Tibial artery (tissue), 4 donors: ENCODE measurements around the gene TP53TG5.

ENCODE experiments used
- DNase-seq, 2 donors: peaks; one replicate each; pipeline ENCODE4 v3.0.0-alpha.2; 2019
- H3K27ac ChIP-seq, 2 donors: fragments of 200-600 bp; sonication (generic) in 1 of 2; 1 replicate in 1 of 2; 2 replicates in 1 of 2; pipeline ENCODE4 v1.5.1; 2018 to 2019; ENCODE audit warnings: mild to moderate bottlenecking in 1 of 2
- H3K27me3 ChIP-seq, 2 donors: fragments of 200-600 bp; sonication (generic) in 1 of 2; one replicate each; pipeline versions ENCODE4 v1.5.1 to v1.6.0; 2016 to 2019
- H3K36me3 ChIP-seq, 3 donors: fragments of 200-600 bp; sonication (generic) in 2 of 3; one replicate each; pipeline ENCODE4 v1.5.1; 2016 to 2019; ENCODE audit warnings: mild to moderate bottlenecking in 2 of 3
- H3K4me1 ChIP-seq, 4 donors: fragments of 200-600 bp; sonication (generic) in 2 of 4; 1 replicate in 3 of 4; 2 replicates in 1 of 4; pipeline ENCODE4 v1.5.1; 2016 to 2019
- H3K4me3 ChIP-seq, 2 donors: fragments of 200-600 bp; sonication (generic) in 1 of 2; 1 replicate in 1 of 2; 2 replicates in 1 of 2; pipeline ENCODE4 v1.5.1; 2018 to 2019; ENCODE audit warnings: mild to moderate bottlenecking in 2 of 2
- H3K9me3 ChIP-seq, 3 donors: fragments of 200-600 bp; sonication (generic) in 1 of 3; one replicate each; pipeline ENCODE4 v1.5.1; 2016 to 2019
- intact Hi-C: fragments of 100-400 bp; cut with DNase I; formaldehyde crosslinking; loops from one replicate; pipeline ENCODE4 v1.15.0; 2023; ENCODE audit warnings: low total_unique reads
- TF ChIP-seq, protein P1 (sequence below), 2 experiments: fragments of 200-600 bp in 1 of 2; fragments of 450-650 bp in 1 of 2; IDR thresholded peaks; one replicate each; pipeline ENCODE4 v1.5.1; 2017 to 2019; ENCODE audit warnings: antibody characterized with exemption in 2 of 2, mild to moderate bottlenecking in 1 of 2, moderate library complexity in 1 of 2

The TP53TG5 gene

GRCh38 chr20:45347936-45348778 is 30.0 kb downstream of the TP53TG5 start, which contains the start of gene SDC4:
SDC4 (minus strand) TSS chr20:45348424; CDS start chr20:45348384, 40 bp downstream.
- TF ChIP-seq, protein P1, sequence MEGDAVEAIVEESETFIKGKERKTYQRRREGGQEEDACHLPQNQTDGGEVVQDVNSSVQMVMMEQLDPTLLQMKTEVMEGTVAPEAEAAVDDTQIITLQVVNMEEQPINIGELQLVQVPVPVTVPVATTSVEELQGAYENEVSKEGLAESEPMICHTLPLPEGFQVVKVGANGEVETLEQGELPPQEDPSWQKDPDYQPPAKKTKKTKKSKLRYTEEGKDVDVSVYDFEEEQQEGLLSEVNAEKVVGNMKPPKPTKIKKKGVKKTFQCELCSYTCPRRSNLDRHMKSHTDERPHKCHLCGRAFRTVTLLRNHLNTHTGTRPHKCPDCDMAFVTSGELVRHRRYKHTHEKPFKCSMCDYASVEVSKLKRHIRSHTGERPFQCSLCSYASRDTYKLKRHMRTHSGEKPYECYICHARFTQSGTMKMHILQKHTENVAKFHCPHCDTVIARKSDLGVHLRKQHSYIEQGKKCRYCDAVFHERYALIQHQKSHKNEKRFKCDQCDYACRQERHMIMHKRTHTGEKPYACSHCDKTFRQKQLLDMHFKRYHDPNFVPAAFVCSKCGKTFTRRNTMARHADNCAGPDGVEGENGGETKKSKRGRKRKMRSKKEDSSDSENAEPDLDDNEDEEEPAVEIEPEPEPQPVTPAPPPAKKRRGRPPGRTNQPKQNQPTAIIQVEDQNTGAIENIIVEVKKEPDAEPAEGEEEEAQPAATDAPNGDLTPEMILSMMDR (IDR thresholded peaks at IDR 0.05), result no peak
- Histone ChIP-seq H3K27me3 (no peaks in the 10 kb centered on the region), H3K27ac (peak within 1 kb of the TSS; percentile 86 to 98), H3K4me1 (peaks cover 0 to 55% (median 40%) of the 10 kb centered on the region in 4 donors), H3K9me3 (no peaks in the 10 kb centered on the region), H3K36me3 (no peaks in the 10 kb centered on the region), H3K4me3 (peak within 1 kb of the TSS; percentile 82 to 84)
- intact Hi-C loops, result loop anchor here (10.0 kb wide), 1 partner anchor 1163 kb away; the partner anchor contains the start of gene JPH2
- DNase-seq, result peak; percentile 53 to 91

- Histone ChIP-seq H3K4me1 (peaks cover 0 to 62% (median 48%) of the 10 kb centered on the region in 4 donors), H3K4me3 (peak overlapping the region; percentile 82 to 84), H3K36me3 (no peaks in the 10 kb centered on the region), H3K9me3 (no peaks in the 10 kb centered on the region), H3K27ac (peak overlapping the region; percentile 86 to 98), H3K27me3 (no peaks in the 10 kb centered on the region)
- intact Hi-C loops, result loop anchor here (10.0 kb wide), 1 partner anchor 1163 kb away; the partner anchor contains the start of gene JPH2
- DNase-seq, result peak in 1 of 2 donors; percentile 72
- TF ChIP-seq, protein P1 (IDR thresholded peaks at IDR 0.05), result no peak
Measured at GRCh38 chr20:45347297-45347935, 30.7 kb downstream of the TP53TG5 start.

GRCh38 chr20:45346851-45347250 is 31.3 kb downstream of the TP53TG5 start:
- peak overlapping the region; percentile 82 to 84 for H3K4me3 ChIP-seq
- H3K36me3 ChIP-seq, result no peaks in the 10 kb centered on the region
- H3K4me1 ChIP-seq, result peaks cover 0 to 68% (median 53%) of the 10 kb centered on the region in 4 donors
- peak overlapping the region; percentile 86 to 98 for H3K27ac ChIP-seq
- no peaks in the 10 kb centered on the region for H3K9me3 ChIP-seq
- no peaks in the 10 kb centered on the region for H3K27me3 ChIP-seq
- peak in 1 of 2 donors; percentile 35 for DNase-seq
- intact Hi-C loops, result loop anchor here (10.0 kb wide), 1 partner anchor 1162 kb away; the partner anchor contains the start of gene JPH2
- TF ChIP-seq, protein P1 (IDR thresholded peaks at IDR 0.05), result no peak

- H3K4me1 ChIP-seq, result peaks cover 0 to 73% (median 58%) of the 10 kb centered on the region in 4 donors
- intact Hi-C loops, result loop anchor here (10.0 kb wide), 1 partner anchor 1162 kb away; the partner anchor contains the start of gene JPH2
- H3K36me3 ChIP-seq, result no peaks in the 10 kb centered on the region
- TF ChIP-seq, protein P1 (IDR thresholded peaks at IDR 0.05), result no peak
- no peaks in the 10 kb centered on the region for H3K9me3 ChIP-seq
- peak overlapping the region; percentile 82 to 84 for H3K4me3 ChIP-seq
- DNase-seq, result peak in 1 of 2 donors; percentile 47
- H3K27me3 ChIP-seq, result no peaks in the 10 kb centered on the region
- H3K27ac ChIP-seq, result peak overlapping the region; percentile 86 to 98
Measured at GRCh38 chr20:45346291-45346718, 31.8 kb downstream of the TP53TG5 start.

DNA sequence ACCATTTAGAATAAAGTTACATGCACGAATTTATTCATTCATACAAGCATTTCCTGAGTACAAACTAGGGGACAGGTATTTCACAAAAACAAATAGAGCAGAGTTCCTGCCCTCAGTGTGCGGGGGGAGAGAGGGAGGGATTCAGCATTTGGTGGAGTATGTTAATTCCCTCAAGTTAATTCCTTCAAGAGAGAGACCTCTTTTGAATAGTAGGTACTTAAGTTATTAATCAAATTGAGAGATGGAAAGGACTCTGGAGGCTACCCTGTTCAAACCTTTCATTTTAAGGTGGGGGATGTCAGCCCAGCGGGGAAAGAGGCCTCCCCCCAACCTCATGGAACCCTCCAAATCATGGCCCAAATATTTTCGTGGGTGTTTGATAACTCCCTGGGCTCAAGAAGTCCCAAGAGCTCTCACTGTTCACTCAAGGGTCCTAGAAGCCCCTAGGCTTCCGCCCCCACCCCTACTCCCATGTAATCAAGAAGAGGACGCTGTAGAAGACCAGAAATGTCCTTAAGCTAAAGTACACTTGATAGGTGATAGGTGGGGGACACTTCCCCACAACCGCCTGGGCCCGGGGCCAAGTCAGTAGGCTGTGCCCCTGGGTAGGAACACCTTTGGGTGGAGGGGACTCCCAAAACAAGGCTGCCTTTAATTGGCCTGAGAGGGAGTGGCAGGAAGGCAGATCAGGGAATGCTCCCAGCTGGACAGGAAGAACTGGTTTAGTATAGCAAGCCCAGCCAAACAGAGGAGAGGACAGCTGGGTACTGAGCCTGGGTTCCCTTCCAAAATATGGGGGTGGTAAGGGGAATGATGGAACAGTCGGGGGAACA is 32.8 kb downstream of the TP53TG5 start:
- intact Hi-C loops, result loop anchor here (10.0 kb wide), 1 partner anchor 1161 kb away; the partner anchor contains the start of gene JPH2
- H3K9me3 ChIP-seq, result no peaks in the 10 kb centered on the region
- peak overlapping the region; percentile 82 to 84 for H3K4me3 ChIP-seq
- DNase-seq, result peak in 1 of 2 donors; percentile 65
- H3K27me3 ChIP-seq, result no peaks in the 10 kb centered on the region
- peaks cover 0 to 6% (median 0%) of the 10 kb centered on the region in 3 donors for H3K36me3 ChIP-seq
- TF ChIP-seq, protein P1 (IDR thresholded peaks at IDR 0.05), result no peak
- H3K27ac ChIP-seq, result peak overlapping the region; percentile 86 to 98
- peaks cover 0 to 83% (median 67%) of the 10 kb centered on the region in 4 donors for H3K4me1 ChIP-seq
